ENCODE data around the gene CTDSPL.

GRCh38 chr3:37918627-37919026, 56.9 kb downstream of the CTDSPL start:
- no peak for TF ChIP-seq CTCF (conservative IDR thresholded peaks at IDR 0.05)
- no peak for TF ChIP-seq EZH2 (IDR thresholded peaks at IDR 0.05; ENCODE audit: low read depth)

Data from PC-9 (cell line).